GM20431 (cell line): Measurements from ENCODE around the gene LSAMP.

Source experiments
- in situ Hi-C: fragments of 300-500 bp; cut with MseI, MboI; formaldehyde crosslinking; loops from one replicate; pipeline ENCODE4 v1.15.0; 2020; ENCODE audit warnings: low sequenced_read_pairs; ENCODE audit not compliant: unreplicated experiment

Gene LSAMP

DNA sequence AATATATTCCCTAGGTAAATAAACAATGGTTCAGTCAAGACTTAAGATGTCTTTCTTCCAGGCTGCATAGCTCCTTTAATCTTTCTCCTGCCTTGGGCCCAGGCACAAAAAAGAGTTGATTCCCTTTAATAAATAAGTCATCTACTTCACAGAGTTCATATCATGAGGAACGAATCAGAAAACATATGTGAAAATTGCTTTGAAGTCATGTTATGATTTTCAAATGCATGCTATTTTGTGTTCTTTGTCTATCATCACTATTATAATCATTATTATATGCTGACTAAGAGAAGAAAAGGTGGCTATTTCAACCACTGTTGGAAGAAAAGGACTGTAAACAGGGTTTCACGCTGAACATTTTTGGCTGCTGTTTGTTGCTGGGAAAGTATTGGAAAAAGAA, 70.4 kb downstream of the LSAMP start:
- in situ Hi-C loops: no loop called here

DNA sequence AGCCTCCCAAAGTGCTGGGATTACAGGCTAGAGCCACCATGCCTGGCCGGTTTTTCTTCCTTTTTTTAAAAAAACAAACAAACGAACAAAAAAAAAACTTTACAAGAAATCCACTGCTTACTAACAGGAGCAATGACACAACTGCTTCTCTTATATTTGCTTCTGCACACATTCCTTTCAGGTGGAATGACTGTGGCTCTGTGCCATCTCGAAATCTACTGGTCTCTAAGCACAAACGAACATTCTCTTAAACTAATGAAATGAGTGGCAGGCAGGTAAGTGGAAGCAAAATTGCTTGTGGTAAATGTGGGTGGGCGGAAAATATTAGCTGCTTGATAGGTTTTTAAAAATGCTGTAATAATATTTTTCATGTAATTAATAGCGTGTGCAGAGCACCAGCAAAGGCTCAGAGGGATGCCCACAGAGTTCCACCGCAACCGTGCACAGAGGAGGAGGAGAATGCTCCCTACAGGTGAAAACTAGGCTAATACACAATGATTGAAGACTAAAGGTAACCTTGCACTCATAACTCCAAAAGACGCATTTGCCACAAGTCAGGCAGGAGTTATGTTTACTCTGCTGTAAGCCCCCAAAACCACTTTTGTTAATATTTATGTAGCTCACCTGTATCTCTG, 77.4 kb downstream of the LSAMP start:
- in situ Hi-C loops: no loop called here

DNA sequence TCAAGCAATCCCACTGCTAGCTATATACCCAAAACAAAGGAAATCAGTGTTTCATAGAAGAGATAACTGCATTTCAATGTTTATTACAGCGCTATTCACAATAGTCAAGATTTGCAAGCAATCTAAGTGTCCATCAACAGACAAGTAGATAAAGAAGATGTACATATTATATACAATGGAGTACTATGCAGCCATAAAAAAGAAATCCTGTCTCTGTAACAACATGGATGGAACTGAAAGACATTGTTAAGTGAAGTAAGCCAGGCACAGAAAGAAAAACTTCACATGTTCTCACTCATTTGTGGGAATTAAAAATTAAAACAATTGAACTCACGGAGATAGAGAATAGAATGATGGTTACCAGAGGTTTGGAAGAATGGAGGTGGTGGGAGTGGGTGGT, 89.2 kb downstream of the LSAMP start:
- in situ Hi-C loops: no loop called here

DNA sequence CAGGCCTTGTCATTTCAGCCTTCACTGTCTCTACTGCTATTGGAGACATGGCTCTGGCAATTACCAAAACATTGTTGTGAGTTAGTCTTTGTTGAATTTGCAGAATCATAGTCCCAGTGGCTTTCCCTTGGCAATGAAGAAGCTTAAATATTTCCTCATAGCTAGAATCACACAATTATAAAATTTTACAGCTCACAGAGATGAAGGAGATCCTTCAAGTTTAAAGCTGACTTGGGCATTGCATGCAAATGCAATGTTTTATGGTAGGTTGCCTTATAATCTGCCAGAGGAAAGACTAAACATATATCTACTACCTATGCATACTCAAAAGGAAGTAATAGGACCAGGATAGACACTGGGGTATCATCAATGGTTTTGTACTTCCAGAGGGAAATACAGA, 90.9 kb downstream of the LSAMP start:
- in situ Hi-C loops: no loop called here

DNA sequence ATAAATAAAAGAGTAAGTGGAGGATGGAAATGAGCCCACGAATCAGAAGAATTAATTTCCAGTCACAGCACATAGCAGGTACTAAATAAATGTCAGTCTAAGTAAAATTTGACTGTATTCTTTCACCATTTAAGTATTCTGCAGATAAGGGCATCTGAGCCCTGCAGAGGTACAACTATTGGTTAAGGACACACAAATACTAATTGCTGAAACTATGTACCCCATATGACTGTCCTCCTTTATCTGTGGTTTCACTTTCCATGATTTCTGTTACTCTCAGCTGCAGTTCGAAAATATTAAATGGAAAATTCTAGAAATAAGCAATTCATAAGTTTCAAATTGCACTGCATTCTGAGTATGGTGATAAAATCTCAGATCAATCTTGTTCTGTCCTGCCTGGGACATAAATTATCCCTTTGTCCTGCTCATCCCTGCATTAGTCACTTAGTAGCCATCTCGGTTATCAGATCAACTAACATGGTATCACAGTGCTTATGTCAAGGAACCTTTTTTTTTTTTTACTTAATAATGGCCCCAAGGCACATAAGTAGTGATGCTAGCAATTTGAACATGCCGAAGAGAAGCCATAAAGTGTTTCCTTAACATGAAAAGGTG, 95.1 kb downstream of the LSAMP start:
- in situ Hi-C loops: no loop called here

DNA sequence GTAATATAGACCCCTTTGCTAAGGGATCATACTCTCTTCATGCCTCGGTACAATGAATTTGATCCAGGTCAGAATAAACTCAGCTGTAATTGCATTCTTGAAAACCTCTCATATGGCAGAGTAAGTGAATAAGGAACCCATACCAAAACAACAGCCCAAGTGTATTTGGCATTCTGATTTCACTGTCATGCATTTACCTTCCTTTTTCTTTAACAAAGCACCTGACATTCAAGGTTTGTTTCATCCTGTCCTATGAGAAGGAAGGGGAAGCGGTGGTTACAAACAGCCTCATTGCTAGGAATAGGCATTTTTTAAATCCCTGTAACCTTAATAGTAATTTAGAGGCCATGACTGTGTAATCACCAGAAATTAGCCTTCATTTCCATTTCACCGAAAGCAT, 97.1 kb downstream of the LSAMP start:
- in situ Hi-C loops: no loop called here

DNA sequence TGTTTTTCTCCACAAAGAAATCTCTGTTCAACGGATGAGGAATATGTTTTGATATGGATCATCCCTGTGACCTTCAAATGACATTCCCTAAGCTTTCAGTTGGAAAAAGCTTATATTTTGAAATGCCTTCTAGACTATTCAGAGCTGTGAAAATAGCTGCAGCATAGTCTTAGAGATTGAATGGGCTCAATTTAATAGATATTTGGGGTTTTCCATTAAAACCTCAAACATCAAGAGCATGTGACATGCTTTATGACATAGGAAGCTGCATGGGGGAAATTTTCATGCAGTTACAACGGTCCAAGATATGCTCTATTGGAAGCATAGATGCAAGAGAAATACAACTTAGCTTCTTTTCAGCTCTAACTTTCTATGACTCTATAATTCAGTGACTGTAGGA, 102.8 kb downstream of the LSAMP start:
- in situ Hi-C loops: no loop called here

DNA sequence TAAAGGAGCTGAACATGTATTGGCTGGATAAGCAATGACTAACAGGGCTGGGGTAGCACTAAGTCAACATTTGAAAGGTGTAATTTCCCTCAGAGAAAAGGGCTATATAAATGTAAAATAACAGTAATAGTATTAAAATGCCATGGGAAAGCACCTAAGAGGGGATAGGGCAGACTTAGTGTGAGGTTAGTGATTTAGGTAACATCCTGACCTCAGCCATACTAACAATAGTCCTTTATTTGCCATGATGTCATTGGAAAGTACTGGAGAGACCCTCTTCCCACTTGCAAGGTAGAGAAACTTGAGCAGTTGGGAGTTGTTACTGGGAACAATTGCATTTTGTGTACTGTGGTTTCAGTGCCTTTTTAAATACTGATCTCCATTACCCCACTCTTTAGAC, 103.4 kb downstream of the LSAMP start:
- in situ Hi-C loops: no loop called here

DNA sequence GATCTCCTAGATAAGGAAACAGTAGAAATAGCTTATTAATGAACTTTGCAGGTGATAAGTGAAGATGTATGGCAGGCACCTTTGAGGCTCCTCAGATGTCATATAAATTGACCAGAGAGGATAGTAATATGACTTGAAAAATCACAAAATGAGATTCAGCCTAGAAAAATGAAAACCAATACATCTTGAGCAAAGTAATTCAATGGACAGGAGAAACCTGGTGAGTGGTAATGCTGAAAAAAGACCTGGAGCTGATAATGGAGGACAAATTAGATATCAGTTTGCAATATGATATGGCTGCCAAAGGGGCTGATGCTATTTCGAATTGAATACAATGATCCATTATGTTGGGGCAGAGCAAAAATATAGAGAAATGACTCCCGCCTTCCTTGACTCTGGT, 103.9 kb downstream of the LSAMP start:
- in situ Hi-C loops: no loop called here

DNA sequence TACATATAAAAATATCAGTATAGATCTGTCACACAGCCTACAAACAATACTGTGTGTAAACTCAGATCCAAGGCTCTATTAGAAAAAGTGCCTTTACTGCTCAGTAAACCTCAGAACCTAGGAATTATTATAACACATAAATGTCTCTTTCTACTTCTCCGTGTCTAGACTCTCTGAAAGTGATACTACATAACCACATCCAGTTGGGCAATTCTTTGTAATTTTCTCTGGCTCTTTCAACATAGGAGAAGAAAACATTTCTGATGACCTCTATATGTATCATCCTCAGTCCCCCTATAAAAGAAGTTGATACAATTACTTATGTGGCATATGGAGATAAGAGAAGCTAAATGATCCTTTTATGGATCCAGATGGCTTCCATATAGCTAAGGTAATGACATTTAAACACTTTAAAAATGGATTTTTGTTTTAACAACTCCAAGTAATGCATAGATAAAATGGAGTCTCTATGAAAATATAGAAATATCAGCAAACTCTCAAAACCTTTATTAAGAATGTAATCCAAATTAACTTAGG, 104.5 kb downstream of the LSAMP start:
- in situ Hi-C loops: no loop called here

DNA sequence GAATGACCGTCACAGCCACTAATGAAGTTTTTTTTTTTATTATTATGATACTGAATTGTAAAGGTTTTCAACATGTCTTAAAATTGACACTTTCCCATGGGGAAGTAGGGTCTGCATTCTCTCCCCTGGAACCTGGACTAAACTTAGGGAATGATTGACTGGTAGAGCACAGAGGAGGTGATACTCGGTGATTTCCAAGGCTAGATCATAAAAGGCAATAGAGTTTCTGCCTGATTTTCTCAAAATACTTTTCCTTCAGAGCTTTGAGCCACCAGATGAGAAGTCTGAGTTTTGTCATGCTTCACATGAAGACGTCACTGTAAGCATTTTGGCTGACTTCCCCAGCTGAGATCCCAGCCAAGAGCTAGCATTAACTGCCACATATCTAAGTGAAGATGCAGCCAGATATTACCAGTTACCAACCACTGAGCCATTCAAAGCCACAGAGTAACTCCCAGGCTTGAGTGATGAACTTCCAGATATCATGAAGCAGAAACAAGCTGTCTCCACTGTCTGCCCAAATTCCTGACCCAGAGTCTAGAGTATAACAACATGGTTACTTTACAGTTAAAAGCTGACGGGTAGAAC, 105.8 kb downstream of the LSAMP start:
- in situ Hi-C loops: no loop called here

DNA sequence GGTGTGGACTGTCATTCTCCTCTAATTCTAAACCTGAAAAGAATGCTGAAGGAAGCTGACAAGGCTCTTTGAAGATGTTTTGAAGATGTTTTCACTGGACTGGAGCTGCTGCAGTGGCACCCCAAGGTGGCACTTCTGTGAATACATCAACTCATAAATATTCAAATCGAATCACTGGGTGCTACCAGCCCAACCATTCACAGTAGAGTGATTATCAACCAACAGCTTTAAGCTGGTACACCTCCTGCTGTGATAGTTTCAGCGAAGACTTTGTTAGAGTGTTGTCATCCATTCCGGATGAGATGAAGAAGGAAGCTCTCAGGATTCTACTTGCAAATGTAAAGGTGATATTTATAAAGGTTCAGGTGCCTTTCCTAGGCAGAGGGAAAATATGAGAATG, 106.6 kb downstream of the LSAMP start:
- in situ Hi-C loops: no loop called here

DNA sequence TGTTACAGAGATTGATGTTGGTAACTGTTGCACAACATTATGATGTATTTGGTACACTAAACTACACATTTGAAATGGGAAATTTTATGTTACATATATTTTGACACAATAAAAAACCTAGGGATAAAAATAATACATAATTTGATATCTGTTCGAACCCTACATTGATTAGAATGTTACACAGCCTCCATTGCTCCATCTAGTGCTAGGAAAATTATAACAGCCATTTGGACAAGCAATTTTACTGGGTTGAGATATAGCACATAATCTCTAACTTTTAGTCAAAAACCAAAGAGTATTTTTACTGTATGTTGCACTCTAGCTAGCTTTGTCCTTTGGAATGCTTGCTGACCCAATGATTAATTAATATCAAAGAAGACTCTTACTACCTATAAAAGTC, 108.1 kb downstream of the LSAMP start:
- in situ Hi-C loops: no loop called here

DNA sequence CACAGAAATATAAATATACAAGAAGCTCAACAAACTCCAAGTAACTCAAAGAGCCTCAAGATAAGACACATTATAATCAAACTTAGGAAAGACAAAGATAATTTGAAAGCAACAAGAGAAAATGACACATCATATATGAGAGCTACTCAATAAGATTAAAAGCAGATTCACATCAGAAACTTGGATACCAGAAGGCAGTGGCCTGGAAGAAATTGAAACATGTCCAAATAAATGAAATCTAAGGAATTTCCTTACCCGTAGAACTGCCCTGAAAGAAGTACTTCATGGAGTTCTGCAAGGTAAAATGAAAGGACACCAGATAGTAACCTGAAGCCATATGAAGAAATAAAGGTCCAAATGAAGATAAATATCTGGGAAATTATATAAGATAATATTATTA, 113.9 kb downstream of the LSAMP start:
- in situ Hi-C loops: no loop called here

DNA sequence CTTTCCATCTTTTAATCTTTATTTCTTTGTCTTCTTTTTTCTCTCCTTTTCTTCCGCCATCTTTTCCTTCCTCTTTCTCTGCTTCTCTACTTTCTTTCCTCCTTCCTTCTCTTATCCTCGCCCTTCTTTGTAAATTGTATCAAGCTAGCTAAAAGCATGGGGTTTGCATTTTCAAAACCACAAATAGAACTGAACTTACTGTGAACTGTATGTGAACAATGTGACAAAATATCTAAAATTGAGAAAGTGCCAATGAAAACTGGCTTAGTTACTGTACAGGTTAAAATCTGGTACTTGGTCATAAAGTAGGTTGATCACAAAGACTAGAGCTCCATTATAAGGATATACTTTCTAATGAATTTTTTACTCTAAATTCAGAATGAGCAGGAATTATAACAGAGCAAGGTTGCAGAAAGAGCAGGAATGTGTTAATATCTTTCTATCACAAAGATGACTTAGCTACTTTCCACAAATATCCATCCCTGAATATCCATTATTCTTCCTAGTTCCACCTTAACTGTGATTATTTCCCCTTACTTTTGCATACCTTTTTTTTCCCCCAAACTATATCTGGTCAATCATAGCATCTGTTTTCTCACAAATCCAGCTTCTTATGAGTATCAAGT, 122.4 kb downstream of the LSAMP start:
- in situ Hi-C loops: no loop called here

DNA sequence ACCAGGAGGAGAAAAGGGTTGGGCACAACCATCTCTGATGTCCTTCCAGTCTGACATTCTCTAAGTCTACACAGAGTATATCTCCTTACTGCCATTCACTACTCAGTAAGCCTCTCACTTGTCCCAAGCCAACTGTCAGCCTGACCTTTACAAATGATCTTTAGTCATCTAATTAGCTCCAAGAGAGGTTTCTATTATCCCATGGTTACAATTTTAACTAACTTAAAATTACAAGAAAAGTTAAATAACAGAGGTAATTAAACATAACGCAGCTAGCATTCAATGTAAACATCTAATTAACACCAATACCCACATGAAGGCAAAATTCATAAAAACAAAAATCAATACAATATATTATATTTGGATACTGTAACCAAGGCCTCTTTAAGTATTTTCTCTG, 126.9 kb downstream of the LSAMP start:
- in situ Hi-C loops: no loop called here

DNA sequence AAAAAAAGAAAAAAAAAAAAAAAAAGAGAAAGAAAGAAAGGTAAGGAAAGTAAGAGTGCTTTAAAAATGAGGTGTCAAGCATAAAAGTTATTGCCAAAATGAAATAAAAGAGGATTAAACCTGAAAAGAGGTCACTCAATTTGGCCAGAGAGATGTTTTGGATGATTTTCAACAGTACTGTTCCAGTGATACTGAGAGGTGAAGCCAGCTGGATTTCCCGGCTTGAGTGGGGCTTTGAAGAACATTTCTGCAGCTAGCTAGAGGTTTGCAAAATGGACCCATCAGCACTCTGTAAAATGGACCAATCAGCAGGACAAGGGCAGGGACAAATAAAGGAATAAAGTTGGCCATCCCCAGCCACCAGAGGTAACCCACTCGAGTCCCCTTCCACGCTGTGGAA, 128.5 kb downstream of the LSAMP start:
- in situ Hi-C loops: no loop called here

DNA sequence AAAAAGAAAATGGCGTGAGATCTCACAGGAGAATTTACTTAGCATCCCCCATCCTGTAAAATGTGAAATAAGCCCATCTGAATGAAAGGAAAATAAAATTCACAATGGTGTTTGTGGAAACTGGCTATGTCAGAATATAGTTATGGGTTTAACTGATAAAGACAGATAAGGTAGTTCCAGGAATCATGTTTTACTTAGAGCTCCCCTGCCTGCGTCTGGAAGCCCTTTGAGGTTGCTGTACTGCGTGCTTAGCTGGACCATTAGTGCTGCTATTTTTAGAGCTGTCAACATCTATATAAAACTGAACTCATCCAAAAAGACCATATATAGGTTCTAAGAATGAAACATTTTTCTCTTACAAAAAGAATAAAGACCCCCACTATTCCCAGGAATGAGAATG, 130.8 kb downstream of the LSAMP start:
- in situ Hi-C loops: no loop called here

DNA sequence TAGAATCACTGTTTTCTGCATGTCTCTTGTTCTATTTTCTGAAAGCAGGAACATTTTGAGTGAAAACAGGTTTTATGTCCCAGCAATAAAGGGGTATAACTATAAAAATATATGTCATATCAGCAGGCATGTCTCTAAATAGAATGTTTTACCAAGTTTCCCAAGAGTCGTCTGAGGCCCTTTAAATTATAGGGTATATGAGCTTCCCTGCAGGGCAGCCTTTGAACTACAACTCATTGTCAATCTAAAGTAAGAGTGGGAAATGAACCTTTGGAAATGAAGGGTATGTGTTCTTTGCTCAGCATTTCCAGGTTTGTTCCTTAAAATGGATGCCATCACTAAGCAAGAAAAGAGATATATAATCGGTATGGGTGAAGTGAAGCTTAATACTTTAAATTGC, 138.6 kb downstream of the LSAMP start:
- in situ Hi-C loops: no loop called here

DNA sequence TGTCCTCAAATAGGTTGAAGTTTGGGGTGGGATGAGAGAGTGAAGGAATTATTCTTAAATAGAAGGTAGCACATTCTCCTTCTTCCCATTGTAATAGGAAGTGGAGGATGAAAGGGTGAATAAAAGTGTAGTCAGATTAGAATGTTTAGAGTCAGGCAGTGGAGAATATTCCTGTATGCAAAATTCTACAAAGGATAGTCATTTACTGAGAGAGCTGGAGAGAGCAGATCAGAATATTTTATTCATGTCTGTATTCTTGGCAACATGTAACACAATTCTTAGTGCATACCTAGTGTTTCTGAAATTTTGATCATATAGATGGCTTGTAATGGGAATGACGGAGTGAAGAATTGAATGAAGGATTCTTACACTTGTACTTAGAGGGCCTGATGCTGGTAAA, 139.1 kb downstream of the LSAMP start:
- in situ Hi-C loops: no loop called here

DNA sequence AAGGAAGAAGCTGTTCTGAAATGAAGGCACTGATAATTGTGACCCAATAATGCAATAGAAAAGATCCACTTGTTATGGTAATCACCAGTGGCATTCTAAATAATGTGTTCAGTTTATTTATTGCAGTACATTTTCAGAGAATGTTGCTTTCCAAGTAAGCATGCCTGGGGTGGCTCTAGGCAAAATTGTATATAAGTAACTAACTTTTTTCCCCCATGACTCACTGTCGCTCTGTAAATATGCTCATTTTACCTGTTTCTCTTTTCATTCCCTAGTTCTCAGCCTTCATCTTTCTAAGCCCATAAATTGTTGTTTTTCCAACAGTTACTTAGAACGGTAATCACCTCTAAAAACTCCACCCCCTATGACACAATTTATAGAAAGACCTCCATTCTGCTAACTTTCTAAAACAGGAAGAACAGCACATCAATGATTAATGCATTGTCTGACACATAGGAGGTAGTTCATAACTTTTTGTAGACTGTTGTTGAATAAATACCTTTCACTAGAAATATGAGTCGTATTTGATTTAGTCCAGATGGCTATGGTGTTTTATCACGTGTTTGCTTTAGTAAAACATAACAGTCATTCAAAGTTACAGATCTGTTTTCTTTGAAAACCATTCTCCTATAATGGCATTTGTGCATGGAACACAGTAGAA, 143.1 kb downstream of the LSAMP start:
- in situ Hi-C loops: no loop called here
